GM20000 (cell line): ENCODE results near the gene DLEC1.

Source experiments
- DNase-seq: peaks from one replicate; pipeline ENCODE4 v3.0.0; 2012; ENCODE audit warnings: low spot score
- TF ChIP-seq, protein P1 (sequence below): IDR thresholded peaks from 2 replicates; pipeline ENCODE4 v1.5.1; 2012; ENCODE audit warnings: mild to moderate bottlenecking, control low read depth; ENCODE audit errors: extremely low read depth, missing control alignments

Gene DLEC1

DNA sequence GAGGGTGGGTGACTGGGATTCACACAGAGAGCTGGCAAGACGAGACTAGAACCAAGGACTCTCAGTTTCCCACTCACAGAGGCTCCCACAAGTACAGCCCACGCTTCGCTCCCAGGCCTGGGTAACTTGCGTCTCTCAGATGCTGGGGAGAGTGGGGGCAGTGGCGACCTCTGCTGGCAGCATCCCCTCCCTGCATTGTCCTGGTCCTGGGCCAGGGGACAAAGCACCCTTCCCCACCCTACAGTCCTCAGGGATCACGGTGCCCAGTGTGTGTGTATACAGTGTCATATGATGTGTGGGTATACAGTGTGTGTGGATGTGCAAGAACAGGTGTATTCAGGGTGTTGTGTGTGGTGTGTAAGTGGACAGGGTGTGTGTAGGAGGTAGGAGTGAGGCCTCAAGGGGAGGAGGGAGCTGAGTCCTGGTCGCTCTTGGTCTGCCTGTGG is 35.6 kb upstream of the DLEC1 start:
- DNase-seq: peak; percentile 71
- TF ChIP-seq, protein P1, sequence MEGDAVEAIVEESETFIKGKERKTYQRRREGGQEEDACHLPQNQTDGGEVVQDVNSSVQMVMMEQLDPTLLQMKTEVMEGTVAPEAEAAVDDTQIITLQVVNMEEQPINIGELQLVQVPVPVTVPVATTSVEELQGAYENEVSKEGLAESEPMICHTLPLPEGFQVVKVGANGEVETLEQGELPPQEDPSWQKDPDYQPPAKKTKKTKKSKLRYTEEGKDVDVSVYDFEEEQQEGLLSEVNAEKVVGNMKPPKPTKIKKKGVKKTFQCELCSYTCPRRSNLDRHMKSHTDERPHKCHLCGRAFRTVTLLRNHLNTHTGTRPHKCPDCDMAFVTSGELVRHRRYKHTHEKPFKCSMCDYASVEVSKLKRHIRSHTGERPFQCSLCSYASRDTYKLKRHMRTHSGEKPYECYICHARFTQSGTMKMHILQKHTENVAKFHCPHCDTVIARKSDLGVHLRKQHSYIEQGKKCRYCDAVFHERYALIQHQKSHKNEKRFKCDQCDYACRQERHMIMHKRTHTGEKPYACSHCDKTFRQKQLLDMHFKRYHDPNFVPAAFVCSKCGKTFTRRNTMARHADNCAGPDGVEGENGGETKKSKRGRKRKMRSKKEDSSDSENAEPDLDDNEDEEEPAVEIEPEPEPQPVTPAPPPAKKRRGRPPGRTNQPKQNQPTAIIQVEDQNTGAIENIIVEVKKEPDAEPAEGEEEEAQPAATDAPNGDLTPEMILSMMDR: peak; percentile 61

DNA sequence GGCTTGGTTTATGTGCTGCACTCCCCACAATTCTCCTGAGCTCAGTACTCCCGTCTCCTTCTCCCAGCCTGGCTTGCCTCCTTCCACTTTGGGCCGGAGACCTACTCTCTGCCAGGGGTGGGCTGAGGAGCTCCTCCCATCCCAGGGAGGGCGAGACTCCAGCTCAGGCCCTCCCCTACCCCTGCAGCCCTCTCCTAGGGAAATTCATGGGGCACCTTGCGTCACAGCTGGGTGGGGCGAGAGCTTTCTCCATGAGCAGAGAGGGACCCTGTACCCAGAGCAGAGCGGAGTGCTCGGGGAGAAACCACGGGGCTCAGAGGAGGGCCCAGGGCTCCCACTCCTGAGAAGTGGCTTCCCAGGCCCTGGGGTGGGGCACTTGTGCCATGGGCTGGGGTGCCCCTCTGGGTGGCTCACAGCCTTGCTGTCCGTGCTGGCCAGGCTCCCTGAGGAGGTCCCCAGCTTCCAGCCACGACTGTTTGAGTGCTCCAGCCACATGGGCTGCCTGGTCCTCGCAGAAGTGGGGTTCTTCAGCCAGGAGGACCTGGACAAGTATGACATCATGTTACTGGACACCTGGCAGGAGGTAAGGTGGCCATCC is 35.1 kb upstream of the DLEC1 start:
- TF ChIP-seq, protein P1: no peak
- no peak for DNase-seq

DNA sequence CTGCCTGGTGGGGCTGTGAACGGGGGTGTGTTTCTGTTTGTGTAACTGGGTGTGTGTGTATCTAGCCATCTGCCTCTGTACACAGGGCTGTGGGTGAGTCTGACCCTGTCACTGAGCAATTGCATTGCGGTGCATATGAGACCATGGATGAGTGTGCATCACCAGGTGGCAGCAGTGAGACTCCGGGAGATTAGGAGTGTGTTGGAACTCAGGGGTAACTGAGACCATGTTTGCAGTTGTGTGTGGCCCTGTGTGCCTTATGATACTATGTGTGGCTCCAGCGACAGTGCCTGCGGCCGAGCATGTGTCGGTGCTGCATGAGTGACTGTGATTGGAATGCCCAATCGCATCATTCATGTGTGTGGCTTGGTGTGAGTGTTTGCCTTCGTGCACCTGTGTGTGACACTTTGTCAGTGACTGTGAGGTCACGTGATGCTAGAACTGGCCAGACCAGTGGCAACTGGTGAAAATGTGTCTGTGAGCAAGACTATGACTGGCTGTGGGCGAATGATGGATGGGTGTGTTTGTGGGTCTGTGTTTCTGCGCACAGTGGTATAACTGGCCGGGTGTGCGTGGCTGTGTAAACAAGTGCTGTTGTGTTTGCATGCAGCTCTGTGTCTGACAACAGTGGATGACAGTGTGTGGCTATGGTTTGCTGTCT is 34.5 kb upstream of the DLEC1 start:
- TF ChIP-seq, protein P1: peak; percentile 39
- DNase-seq: peak; percentile 51

DNA sequence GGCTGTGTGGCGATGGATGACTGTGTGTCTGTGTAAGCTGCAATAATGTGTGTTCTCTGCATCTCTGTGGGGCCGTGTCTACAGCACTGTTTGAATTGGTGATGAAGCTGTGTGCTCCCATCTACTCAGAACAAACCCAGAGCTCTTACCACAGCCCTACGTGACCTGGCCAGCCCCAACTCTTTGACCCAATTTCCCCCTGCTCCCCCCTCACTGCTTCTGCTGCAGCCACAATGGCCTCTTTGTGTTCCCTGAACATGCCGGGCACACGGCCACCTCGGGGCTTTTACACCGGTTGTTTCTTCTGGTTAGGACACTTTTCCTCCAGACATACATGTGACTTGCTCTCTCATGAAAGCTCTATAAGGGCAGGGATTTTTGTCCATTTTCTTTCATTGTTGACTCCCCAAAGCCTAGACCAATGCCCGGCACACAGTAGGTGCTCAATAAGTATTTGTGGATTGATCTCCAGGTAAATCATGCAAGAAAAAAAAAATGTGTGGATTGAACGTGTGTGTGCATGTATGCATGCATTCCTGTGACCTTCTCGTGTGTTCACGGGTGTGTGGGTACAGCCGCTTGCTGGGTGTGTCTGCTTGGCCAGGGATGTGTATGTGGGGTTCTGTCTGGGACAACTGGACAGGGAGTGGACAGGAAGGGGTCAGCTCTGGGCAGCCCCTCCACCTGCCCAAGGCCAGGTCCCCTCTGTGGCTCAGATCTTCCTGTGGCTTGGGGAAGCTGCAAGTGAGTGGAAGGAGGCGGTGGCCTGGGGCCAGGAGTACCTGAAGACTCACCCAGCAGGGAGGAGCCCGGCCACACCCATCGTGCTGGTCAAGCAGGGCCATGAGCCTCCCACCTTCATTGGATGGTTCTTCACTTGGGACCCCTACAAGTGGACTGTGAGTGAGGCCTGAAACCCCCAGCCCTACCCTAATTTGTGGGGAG is 33.7 kb upstream of the DLEC1 start:
- DNase-seq: no peak
- TF ChIP-seq, protein P1: no peak

DNA sequence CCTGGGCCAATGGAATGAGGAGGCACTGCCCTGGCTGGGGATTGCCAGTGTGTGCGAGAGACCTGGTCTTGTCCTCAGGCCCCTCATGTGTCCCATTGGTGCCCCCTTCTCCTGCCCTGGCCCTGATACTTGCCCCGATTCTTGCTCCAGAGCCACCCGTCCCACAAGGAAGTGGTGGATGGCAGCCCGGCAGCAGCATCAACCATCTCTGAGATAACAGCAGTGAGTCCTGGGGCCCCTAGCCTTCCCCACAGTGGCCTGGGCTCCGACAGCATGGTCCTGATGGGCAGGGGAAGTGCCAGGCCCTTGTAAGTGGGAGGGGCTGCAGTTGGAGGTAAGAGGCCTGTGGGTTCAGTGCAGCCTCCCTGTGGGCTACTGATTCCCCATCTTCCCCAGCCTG is 33.0 kb upstream of the DLEC1 start:
- no peak for DNase-seq
- TF ChIP-seq, protein P1: no peak

DNA sequence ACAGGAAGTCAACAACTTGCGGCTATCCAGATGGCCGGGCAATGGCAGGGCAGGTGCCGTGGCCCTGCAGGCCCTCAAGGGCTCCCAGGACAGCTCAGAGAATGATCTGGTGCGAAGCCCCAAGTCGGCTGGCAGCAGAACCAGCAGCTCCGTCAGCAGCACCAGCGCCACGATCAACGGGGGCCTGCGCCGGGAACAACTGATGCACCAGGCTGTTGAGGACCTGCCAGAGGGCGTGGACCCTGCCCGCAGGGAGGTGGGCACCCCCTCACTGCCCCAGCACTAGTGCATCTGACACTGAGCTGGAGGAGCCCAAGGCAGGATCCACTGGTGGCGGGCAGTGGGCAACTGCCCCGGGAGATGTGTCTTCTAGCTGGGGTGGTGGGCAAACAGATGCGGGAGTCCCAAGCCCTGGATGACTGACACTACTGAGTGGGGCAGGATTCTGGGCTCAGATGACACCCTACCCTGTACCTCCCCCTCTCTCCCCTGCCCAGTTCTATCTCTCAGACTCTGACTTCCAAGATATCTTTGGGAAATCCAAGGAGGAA is 32.5 kb upstream of the DLEC1 start:
- DNase-seq: no peak
- TF ChIP-seq, protein P1: no peak
